Measurements from ENCODE around the gene DPYD. TPM values are rescaled to one million over a fixed set of nuclear protein-coding genes. Genes with fewer than 3 reads are reported as not detected.

Gene DPYD
- total RNA-seq, 1 donor from 2014 or later: 12.6 TPM

DNA sequence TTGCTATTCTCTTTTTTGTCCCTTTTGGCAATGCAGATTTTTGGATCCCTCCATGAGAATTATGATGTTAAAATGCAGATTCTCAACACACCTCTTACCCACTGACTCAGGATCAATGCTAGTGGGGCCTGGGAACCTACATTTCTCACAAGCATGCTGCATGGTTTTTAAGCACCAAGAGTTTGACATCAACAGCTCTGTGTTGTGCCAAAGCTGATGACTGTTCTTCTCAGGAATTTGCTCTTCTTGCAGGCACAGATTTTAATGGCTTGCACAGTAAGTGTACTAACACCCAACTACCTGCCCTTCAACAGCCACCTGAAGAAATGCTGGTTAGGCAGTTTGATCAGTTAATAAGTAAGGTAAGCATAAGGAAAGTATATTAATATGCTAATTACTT lies 730.5 kb downstream of the DPYD start:
- H3K27me3 Mint-ChIP-seq: no peaks in the 10 kb centered on the region
- H3K9me3 Mint-ChIP-seq: no peaks in the 10 kb centered on the region
- no peak for DNase-seq
- peaks cover 13% of the 10 kb centered on the region for H3K36me3 Mint-ChIP-seq (ENCODE audit: low read depth)
- intact Hi-C loops (cut with micrococcal nuclease): no loop called here
- CTCF ChIA-PET: no interaction called here
- TF ChIP-seq, protein P1, sequence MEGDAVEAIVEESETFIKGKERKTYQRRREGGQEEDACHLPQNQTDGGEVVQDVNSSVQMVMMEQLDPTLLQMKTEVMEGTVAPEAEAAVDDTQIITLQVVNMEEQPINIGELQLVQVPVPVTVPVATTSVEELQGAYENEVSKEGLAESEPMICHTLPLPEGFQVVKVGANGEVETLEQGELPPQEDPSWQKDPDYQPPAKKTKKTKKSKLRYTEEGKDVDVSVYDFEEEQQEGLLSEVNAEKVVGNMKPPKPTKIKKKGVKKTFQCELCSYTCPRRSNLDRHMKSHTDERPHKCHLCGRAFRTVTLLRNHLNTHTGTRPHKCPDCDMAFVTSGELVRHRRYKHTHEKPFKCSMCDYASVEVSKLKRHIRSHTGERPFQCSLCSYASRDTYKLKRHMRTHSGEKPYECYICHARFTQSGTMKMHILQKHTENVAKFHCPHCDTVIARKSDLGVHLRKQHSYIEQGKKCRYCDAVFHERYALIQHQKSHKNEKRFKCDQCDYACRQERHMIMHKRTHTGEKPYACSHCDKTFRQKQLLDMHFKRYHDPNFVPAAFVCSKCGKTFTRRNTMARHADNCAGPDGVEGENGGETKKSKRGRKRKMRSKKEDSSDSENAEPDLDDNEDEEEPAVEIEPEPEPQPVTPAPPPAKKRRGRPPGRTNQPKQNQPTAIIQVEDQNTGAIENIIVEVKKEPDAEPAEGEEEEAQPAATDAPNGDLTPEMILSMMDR (IDR thresholded peaks at IDR 0.05): no peak
- no peak for ATAC-seq (ENCODE audit: low read depth)
- POLR2A ChIA-PET: no interaction called here
- no peak overlapping the region for H3K4me3 Mint-ChIP-seq
- H3K4me1 Mint-ChIP-seq: peaks cover 8% of the 10 kb centered on the region
- no peak overlapping the region for H3K27ac Mint-ChIP-seq

GRCh38 chr1:97186381-97186780 lies 734.5 kb downstream of the DPYD start:
- CTCF ChIA-PET: no interaction called here
- ATAC-seq (ENCODE audit: low read depth): no peak
- H3K9me3 Mint-ChIP-seq: no peaks in the 10 kb centered on the region
- no peak overlapping the region for H3K4me3 Mint-ChIP-seq
- DNase-seq: no peak
- peaks cover 8% of the 10 kb centered on the region for H3K4me1 Mint-ChIP-seq
- intact Hi-C loops (cut with micrococcal nuclease): loop anchor here (1.0 kb wide), 1 partner anchor 865 kb away; no protein-coding TSS in a partner anchor
- H3K27me3 Mint-ChIP-seq: no peaks in the 10 kb centered on the region
- H3K27ac Mint-ChIP-seq: no peak overlapping the region
- POLR2A ChIA-PET: no interaction called here
- H3K36me3 Mint-ChIP-seq (ENCODE audit: low read depth): peaks cover 4% of the 10 kb centered on the region
- TF ChIP-seq, protein P1 (IDR thresholded peaks at IDR 0.05): no peak

DNA sequence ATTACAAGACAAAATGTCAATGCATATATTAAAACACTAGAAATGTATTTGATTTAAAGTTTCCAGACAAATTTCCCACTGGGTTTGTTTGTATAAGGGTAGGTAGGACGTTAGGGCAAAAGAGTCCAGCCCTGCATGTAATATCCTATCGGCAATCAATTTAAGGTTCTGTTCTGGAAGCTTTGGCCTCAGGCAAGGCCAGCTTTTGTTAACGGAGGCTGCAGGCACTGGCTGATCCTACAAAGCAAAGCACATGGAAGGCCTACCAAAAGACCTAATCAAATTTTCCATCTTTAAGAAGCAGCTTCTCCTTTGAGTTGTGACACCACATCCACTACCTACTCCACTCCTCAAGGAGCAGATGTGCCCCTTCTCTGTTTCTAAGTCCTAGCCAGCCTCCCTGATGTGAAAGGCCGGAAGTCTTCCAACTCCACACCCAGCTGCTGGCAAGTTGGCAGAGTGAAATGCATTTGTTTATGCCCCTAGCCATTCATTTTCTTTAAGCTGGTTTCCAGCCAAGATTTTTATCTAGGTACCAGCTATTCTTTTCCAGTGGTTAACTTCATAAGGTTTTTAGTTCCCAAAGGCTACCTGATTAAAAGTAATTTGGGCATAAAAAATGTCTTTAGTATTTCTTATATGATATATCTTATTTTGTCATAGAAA lies 746.7 kb downstream of the DPYD start:
- intact Hi-C loops (cut with micrococcal nuclease): no loop called here
- TF ChIP-seq, protein P1 (IDR thresholded peaks at IDR 0.05): no peak

DNA sequence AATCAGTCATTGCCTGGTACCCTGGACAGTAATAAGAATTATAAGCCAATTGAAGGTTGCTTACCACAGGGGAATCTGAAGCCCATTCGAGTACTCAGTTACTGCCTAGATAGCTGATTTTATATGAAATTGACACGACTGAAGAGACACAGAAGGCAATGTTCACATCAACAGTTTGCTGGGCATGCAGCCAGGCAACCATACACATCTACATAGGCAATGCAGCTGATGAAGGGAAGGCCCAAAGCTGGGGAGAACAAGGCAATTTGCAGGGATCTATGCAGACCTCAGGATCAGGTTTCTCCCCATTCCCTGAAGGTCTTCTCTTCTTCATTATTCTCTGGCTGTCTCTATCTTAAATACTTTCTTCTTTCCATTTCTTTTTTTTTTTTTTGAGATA lies 750.5 kb downstream of the DPYD start:
- no peak for DNase-seq
- no peaks in the 10 kb centered on the region for H3K27me3 Mint-ChIP-seq
- no peaks in the 10 kb centered on the region for H3K4me1 Mint-ChIP-seq
- POLR2A ChIA-PET: no interaction called here
- no peaks in the 10 kb centered on the region for H3K9me3 Mint-ChIP-seq
- no peaks in the 10 kb centered on the region for H3K36me3 Mint-ChIP-seq (ENCODE audit: low read depth)
- CTCF ChIA-PET: no interaction called here
- H3K27ac Mint-ChIP-seq: no peak overlapping the region
- intact Hi-C loops (cut with micrococcal nuclease): no loop called here
- no peak overlapping the region for H3K4me3 Mint-ChIP-seq
- TF ChIP-seq, protein P1 (IDR thresholded peaks at IDR 0.05): no peak
- ATAC-seq (ENCODE audit: low read depth): no peak

More for the DNA sequence above, 746.7 kb downstream of the DPYD start:
- Mint-ChIP-seq H3K36me3 (ENCODE audit: low read depth) (no peaks in the 10 kb centered on the region), H3K27ac (no peak overlapping the region), H3K9me3 (no peaks in the 10 kb centered on the region), H3K4me1 (no peaks in the 10 kb centered on the region), H3K4me3 (no peak overlapping the region), H3K27me3 (no peaks in the 10 kb centered on the region)
- CTCF ChIA-PET: no interaction called here
- no peak for DNase-seq
- POLR2A ChIA-PET: no interaction called here
- no peak for ATAC-seq (ENCODE audit: low read depth)

GRCh38 chr1:97168056-97168455 lies 752.8 kb downstream of the DPYD start:
- peaks cover 3% of the 10 kb centered on the region for H3K9me3 Mint-ChIP-seq
- no peak overlapping the region for H3K27ac Mint-ChIP-seq
- intact Hi-C loops (cut with micrococcal nuclease): no loop called here
- ChIA-PET POLR2A (no interaction called here), CTCF (no interaction called here)
- H3K36me3 Mint-ChIP-seq (ENCODE audit: low read depth): no peaks in the 10 kb centered on the region
- H3K4me1 Mint-ChIP-seq: peaks cover 15% of the 10 kb centered on the region
- H3K4me3 Mint-ChIP-seq: no peak overlapping the region
- no peak for DNase-seq
- TF ChIP-seq, protein P1 (IDR thresholded peaks at IDR 0.05): no peak
- no peaks in the 10 kb centered on the region for H3K27me3 Mint-ChIP-seq
- no peak for ATAC-seq (ENCODE audit: low read depth)

All from activated B cell treated with CpG ODN at 0.5 μM for 24 hours (primary cell).